Inflammatory macrophage treated with lipopolysaccharide for 1 hour (primary cell): ENCODE results near the gene LRRFIP2.
A peak's percentile ranks its signal among the peaks of the same experiment; 100 is the strongest.
"Not testable (repeated sequence)": the region's sequence is repeated elsewhere in the genome, so short reads cannot be mapped to it uniquely, and the experiment has no call there.

Source experiments
- DNase-seq, 2 donors: peaks; one replicate each; pipeline ENCODE4 v3.0.0-alpha.2; 2020 to 2022

The LRRFIP2 gene

GRCh38 chr3:37141676-37142075, 32.7 kb downstream of the LRRFIP2 start:
- no peak for DNase-seq

- no peak for DNase-seq
Observed at GRCh38 chr3:37140899-37141541, 33.4 kb downstream of the LRRFIP2 start.

- no peak for DNase-seq
Observed at GRCh38 chr3:37139567-37140052, 34.8 kb downstream of the LRRFIP2 start.

- DNase-seq, result no peak
Observed at GRCh38 chr3:37138816-37139215, 35.6 kb downstream of the LRRFIP2 start.

GRCh38 chr3:37137516-37137915, 36.9 kb downstream of the LRRFIP2 start:
- no peak for DNase-seq

GRCh38 chr3:37136067-37136466, 38.3 kb downstream of the LRRFIP2 start:
- no peak for DNase-seq

- DNase-seq, result no peak
Observed at GRCh38 chr3:37135561-37135960, 38.8 kb downstream of the LRRFIP2 start.

- DNase-seq, result no peak
Observed at GRCh38 chr3:37132334-37132733, 42.0 kb downstream of the LRRFIP2 start.

GRCh38 chr3:37131860-37132144, 42.6 kb downstream of the LRRFIP2 start:
- no peak for DNase-seq

GRCh38 chr3:37130984-37131859, 43.2 kb downstream of the LRRFIP2 start:
- DNase-seq, result no peak

- DNase-seq, result no peak
Observed at GRCh38 chr3:37130448-37130847, 43.9 kb downstream of the LRRFIP2 start.

GRCh38 chr3:37129871-37130270, 44.5 kb downstream of the LRRFIP2 start:
- DNase-seq, result peak in 1 of 2 donors; percentile 23

- DNase-seq, result no peak
Observed at GRCh38 chr3:37127340-37127739, 47.0 kb downstream of the LRRFIP2 start.

GRCh38 chr3:37126856-37127255, 47.5 kb downstream of the LRRFIP2 start:
- no peak for DNase-seq

GRCh38 chr3:37125195-37126073, 48.9 kb downstream of the LRRFIP2 start:
- no peak for DNase-seq

- no peak for DNase-seq
Observed at GRCh38 chr3:37124435-37124834, 49.9 kb downstream of the LRRFIP2 start.

- DNase-seq, result no peak
Observed at GRCh38 chr3:37123292-37123691, 51.1 kb downstream of the LRRFIP2 start.

GRCh38 chr3:37122069-37122468, 52.3 kb downstream of the LRRFIP2 start:
- not testable (repeated sequence) for DNase-seq

- no peak for DNase-seq
Observed at GRCh38 chr3:37118163-37118562, 56.2 kb downstream of the LRRFIP2 start.

GRCh38 chr3:37117548-37117947, 56.8 kb downstream of the LRRFIP2 start:
- no peak for DNase-seq

GRCh38 chr3:37116998-37117397, 57.4 kb downstream of the LRRFIP2 start:
- DNase-seq, result peak; percentile 20 to 31

- no peak for DNase-seq
Observed at GRCh38 chr3:37115446-37115845, 58.9 kb downstream of the LRRFIP2 start.
